Activated CD4-positive, CD25-positive, alpha-beta regulatory T cell treated with anti-CD3 and anti-CD28 coated beads, Interleukin-2, amount 50 U/mL, for 72 hours (primary cell): ENCODE data around the gene KIAA1958.
"Not testable (repeated sequence)": the region's sequence is repeated elsewhere in the genome, so short reads cannot be mapped to it uniquely, and the experiment has no call there.

Experiments
- DNase-seq: peaks from one replicate; pipeline ENCODE4 v3.0.0; 2021

Gene KIAA1958

GRCh38 chr9:112493393-112494137 lies 6.9 kb downstream of the KIAA1958 start:
- DNase-seq, result no peak

- no peak for DNase-seq
Observed at GRCh38 chr9:112494153-112494552, 7.5 kb downstream of the KIAA1958 start.

- DNase-seq, result no peak
Observed at GRCh38 chr9:112495614-112496013, 9.0 kb downstream of the KIAA1958 start.

- DNase-seq, result no peak
Observed at GRCh38 chr9:112496074-112496722, 9.6 kb downstream of the KIAA1958 start.

GRCh38 chr9:112500842-112501241 lies 14.2 kb downstream of the KIAA1958 start:
- DNase-seq, result no peak

GRCh38 chr9:112501287-112501686 lies 14.7 kb downstream of the KIAA1958 start:
- no peak for DNase-seq

- DNase-seq, result no peak
Observed at GRCh38 chr9:112502175-112502946, 15.7 kb downstream of the KIAA1958 start.

- DNase-seq, result no peak
Observed at GRCh38 chr9:112503170-112503569, 16.5 kb downstream of the KIAA1958 start.

GRCh38 chr9:112505086-112505485 lies 18.5 kb downstream of the KIAA1958 start:
- DNase-seq, result no peak

GRCh38 chr9:112505607-112506006 lies 19.0 kb downstream of the KIAA1958 start:
- no peak for DNase-seq

GRCh38 chr9:112506571-112506970 lies 19.9 kb downstream of the KIAA1958 start:
- DNase-seq, result no peak

GRCh38 chr9:112507001-112507680 lies 20.5 kb downstream of the KIAA1958 start:
- no peak for DNase-seq

- no peak for DNase-seq
Observed at GRCh38 chr9:112508377-112508776, 21.8 kb downstream of the KIAA1958 start.

GRCh38 chr9:112512377-112512776 lies 25.8 kb downstream of the KIAA1958 start:
- not testable (repeated sequence) for DNase-seq

- DNase-seq, result no peak
Observed at GRCh38 chr9:112516769-112517168, 30.1 kb downstream of the KIAA1958 start.

GRCh38 chr9:112520069-112520468 lies 33.4 kb downstream of the KIAA1958 start:
- no peak for DNase-seq

- DNase-seq, result no peak
Observed at GRCh38 chr9:112520656-112521055, 34.0 kb downstream of the KIAA1958 start.

GRCh38 chr9:112526973-112527372 lies 40.3 kb downstream of the KIAA1958 start:
- no peak for DNase-seq

GRCh38 chr9:112527959-112528358 lies 41.3 kb downstream of the KIAA1958 start:
- DNase-seq, result no peak

- no peak for DNase-seq
Observed at GRCh38 chr9:112529316-112529715, 42.7 kb downstream of the KIAA1958 start.

GRCh38 chr9:112530751-112531205 lies 44.2 kb downstream of the KIAA1958 start:
- DNase-seq, result no peak

- no peak for DNase-seq
Observed at GRCh38 chr9:112531666-112532282, 45.1 kb downstream of the KIAA1958 start.

- DNase-seq, result no peak
Observed at GRCh38 chr9:112532427-112532826, 45.8 kb downstream of the KIAA1958 start.
